Loucy (cell line): ENCODE results near the gene KLHL17.

Source experiments
- H2AFZ ChIP-seq: fragments of 200-600 bp; sonication (generic); 2 replicates; pipeline ENCODE4 v1.6.0; 2016; ENCODE audit warnings: antibody characterized with exemption, mild to moderate bottlenecking, low read length, moderate library complexity
- H3F3A ChIP-seq: fragments of 200-600 bp; 2 replicates; pipeline ENCODE4 v1.6.0; 2016; ENCODE audit warnings: antibody characterized with exemption, low read depth, mild to moderate bottlenecking
- H3K27me3 ChIP-seq: fragments of 200-600 bp; sonication (generic); 2 replicates; pipeline ENCODE4 v1.6.1; 2014; ENCODE audit warnings: low read length, mild to moderate bottlenecking; ENCODE audit not compliant: insufficient read depth, poor library complexity, severe bottlenecking
- H3K36me3 ChIP-seq: fragments of 200-600 bp; sonication (generic); 2 replicates; pipeline ENCODE4 v1.6.1; 2016; ENCODE audit warnings: low read length; ENCODE audit not compliant: insufficient read depth
- H3K4me1 ChIP-seq: fragments of 200-600 bp; sonication (generic); 2 replicates; pipeline ENCODE4 v1.5.1; 2014; ENCODE audit warnings: low read length, mild to moderate bottlenecking; ENCODE audit not compliant: insufficient read depth, poor library complexity, severe bottlenecking
- H3K4me2 ChIP-seq: fragments of 200-600 bp; sonication (generic); 2 replicates; pipeline ENCODE4 v1.6.0; 2014; ENCODE audit warnings: antibody characterized with exemption, low read length, low read depth, mild to moderate bottlenecking; ENCODE audit not compliant: poor library complexity, severe bottlenecking
- H3K4me3 ChIP-seq: fragments of 200-600 bp; sonication (generic); 2 replicates; pipeline ENCODE4 v1.5.1; 2014; ENCODE audit warnings: low read length, mild to moderate bottlenecking, mixed read lengths; ENCODE audit not compliant: poor library complexity, severe bottlenecking
- H3K79me2 ChIP-seq: fragments of 200-600 bp; sonication (generic); 2 replicates; pipeline ENCODE4 v1.6.1; 2014; ENCODE audit warnings: low read length; ENCODE audit not compliant: insufficient read depth
- H3K9ac ChIP-seq: fragments of 200-600 bp; sonication (generic); 2 replicates; pipeline ENCODE4 v1.6.0; 2014; ENCODE audit warnings: mild to moderate bottlenecking, low read depth, low read length, moderate library complexity; ENCODE audit not compliant: poor library complexity, severe bottlenecking
- H3K9me2 ChIP-seq: fragments of 200-600 bp; sonication (generic); replicated peaks from 2 replicates; pipeline ENCODE4 v1.6.1; 2016; ENCODE audit warnings: low read depth, low read length, mixed read lengths
- H3K9me3 ChIP-seq: fragments of 200-600 bp; sonication (generic); 2 replicates; pipeline ENCODE4 v1.6.1; 2014; ENCODE audit warnings: mild to moderate bottlenecking, antibody characterized with exemption, low read length, low read depth; ENCODE audit not compliant: insufficient read depth
- H4K20me1 ChIP-seq: fragments of 200-600 bp; sonication (generic); 2 replicates; pipeline ENCODE4 v1.6.0; 2014; ENCODE audit warnings: antibody characterized with exemption, low read length, mild to moderate bottlenecking; ENCODE audit not compliant: insufficient read depth, poor library complexity, severe bottlenecking
- EZH2phosphoT487 ChIP-seq: fragments of 200-600 bp; IDR thresholded peaks from 2 replicates; pipeline ENCODE4 v1.6.1; 2018; ENCODE audit warnings: antibody characterized with exemption, mild to moderate bottlenecking, moderate library complexity, borderline replicate concordance
- TF ChIP-seq, protein P1 (sequence below): fragments of 200-600 bp; sonication (generic); conservative IDR thresholded peaks from 2 replicates; pipeline ENCODE4 v1.5.1; 2014; ENCODE audit warnings: mild to moderate bottlenecking, antibody characterized with exemption, low read length

The KLHL17 gene

DNA sequence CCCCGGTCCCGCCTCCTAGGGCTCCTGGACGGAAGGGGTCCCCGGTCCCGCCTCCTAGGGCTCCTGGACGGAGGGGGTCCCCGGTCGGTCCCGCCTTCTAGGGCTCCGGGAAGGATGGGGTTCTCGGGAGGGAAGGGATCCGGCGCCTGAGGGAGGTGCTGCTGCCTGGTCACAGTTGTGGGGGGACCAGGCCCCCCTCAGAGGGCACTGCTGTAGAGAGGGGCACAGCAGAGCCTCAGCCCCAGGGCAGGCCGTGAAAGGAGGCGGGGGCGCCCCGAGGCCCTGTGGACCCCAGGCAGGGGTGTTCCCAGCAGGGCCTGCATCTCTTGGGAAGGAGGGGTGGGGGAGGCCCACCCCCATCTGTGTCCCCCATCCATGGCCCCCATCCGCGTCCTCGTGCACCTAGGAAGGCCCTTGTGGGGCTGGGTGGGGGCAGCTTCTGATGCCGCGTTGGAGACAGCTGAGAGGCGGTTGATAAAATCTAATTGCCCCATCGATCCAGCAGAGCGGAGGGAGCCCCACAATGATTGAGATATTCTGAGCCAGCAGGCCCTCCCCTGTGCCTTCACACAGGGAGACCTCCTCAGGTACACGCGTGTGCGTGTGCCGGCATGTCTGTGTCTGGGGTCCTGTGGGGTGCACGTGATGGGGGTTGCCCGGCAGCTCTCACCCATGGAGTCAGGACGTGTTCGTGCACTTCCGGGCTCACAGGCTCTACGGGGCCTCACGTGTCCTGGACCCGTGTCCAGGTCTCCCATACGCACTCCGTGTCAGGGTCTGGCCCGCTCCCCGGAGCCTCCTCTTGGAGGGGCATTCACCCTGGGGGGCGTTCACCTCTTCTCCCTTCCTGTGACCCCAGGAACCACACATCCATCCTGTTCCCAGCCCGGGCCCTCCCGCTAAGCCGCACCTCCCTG, 23.8 kb upstream of the KLHL17 start:
- Histone ChIP-seq H3K27me3 (peaks cover 14% of the 10 kb centered on the region), H2AFZ (no peak overlapping the region), H3K9me2 (no peaks in the 10 kb centered on the region), H3K79me2 (no peaks in the 10 kb centered on the region), H3K4me2 (no peak overlapping the region), H3K4me1 (peaks cover 34% of the 10 kb centered on the region), H4K20me1 (no peaks in the 10 kb centered on the region), H3K4me3 (no peak overlapping the region), H3K9ac (no peak overlapping the region), H3K9me3 (no peaks in the 10 kb centered on the region), H3F3A (no peaks in the 10 kb centered on the region), H3K36me3 (no peaks in the 10 kb centered on the region)
- TF ChIP-seq, protein P1, sequence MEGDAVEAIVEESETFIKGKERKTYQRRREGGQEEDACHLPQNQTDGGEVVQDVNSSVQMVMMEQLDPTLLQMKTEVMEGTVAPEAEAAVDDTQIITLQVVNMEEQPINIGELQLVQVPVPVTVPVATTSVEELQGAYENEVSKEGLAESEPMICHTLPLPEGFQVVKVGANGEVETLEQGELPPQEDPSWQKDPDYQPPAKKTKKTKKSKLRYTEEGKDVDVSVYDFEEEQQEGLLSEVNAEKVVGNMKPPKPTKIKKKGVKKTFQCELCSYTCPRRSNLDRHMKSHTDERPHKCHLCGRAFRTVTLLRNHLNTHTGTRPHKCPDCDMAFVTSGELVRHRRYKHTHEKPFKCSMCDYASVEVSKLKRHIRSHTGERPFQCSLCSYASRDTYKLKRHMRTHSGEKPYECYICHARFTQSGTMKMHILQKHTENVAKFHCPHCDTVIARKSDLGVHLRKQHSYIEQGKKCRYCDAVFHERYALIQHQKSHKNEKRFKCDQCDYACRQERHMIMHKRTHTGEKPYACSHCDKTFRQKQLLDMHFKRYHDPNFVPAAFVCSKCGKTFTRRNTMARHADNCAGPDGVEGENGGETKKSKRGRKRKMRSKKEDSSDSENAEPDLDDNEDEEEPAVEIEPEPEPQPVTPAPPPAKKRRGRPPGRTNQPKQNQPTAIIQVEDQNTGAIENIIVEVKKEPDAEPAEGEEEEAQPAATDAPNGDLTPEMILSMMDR, result no peak
- no peak for TF ChIP-seq EZH2phosphoT487

DNA sequence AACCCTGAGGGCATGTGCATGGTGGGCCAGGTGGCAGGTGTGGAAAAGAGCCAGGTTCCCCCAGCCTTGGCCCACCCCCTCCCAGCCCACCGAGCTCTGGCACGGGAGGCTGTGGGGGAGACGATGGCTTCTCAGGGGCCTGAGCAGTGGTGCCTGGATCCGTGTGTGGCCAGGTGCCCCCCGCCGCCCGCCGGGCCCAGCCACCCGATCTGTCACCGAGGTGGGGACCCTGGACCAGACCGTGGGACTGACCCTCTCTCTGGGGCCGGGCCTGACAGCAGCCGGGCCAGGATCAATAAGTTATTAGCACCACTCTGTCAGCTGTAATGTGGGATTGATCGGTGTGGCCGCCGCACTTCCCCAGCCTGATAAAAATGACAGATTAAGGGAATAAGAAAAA, 22.9 kb upstream of the KLHL17 start:
- Histone ChIP-seq H3K4me1 (peaks cover 25% of the 10 kb centered on the region), H3K36me3 (no peaks in the 10 kb centered on the region), H3K4me2 (no peak overlapping the region), H3K9me2 (no peaks in the 10 kb centered on the region), H3K27me3 (peaks cover 15% of the 10 kb centered on the region), H3K9me3 (no peaks in the 10 kb centered on the region), H3K4me3 (no peak overlapping the region), H3K79me2 (no peaks in the 10 kb centered on the region), H4K20me1 (no peaks in the 10 kb centered on the region), H3F3A (no peaks in the 10 kb centered on the region), H3K9ac (no peak overlapping the region), H2AFZ (no peak overlapping the region)
- no peak for TF ChIP-seq EZH2phosphoT487
- TF ChIP-seq, protein P1, result no peak

DNA sequence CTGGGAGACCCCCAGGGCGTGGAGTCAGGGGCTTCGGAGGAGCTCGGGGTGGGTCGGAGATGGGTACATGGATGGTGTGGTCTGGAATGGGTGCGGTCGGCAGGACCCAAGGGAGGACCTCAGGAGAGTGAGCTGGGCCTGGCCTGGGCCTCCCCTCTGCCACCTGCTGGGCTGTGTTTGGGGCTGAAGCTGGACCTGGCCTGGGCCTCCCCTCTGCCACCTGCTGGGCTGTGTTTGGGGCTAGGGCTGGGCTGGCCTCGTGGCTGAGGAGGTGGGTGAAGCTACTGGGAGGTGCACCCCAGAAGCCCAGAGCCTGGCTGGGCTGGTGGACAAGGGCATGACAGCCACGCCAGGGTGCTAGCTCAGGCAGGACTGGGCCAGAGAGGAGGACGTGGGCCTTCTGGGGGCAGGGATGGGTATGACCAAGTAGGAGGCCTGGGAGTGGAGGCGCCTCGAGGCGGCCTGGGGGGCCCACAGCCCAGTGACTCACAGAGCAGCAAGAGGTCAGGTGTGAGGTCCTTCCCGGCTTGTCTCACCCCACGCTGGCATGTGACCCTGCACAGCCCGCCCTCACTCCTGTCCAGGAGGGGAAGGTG, 22.2 kb upstream of the KLHL17 start:
- H2AFZ ChIP-seq, result no peak overlapping the region
- H3K27me3 ChIP-seq, result peaks cover 15% of the 10 kb centered on the region
- no peaks in the 10 kb centered on the region for H3K9me3 ChIP-seq
- H3K79me2 ChIP-seq, result no peaks in the 10 kb centered on the region
- no peaks in the 10 kb centered on the region for H3K9me2 ChIP-seq
- H4K20me1 ChIP-seq, result no peaks in the 10 kb centered on the region
- no peak overlapping the region for H3K4me2 ChIP-seq
- H3K9ac ChIP-seq, result no peak overlapping the region
- peaks cover 23% of the 10 kb centered on the region for H3K4me1 ChIP-seq
- no peak overlapping the region for H3K4me3 ChIP-seq
- no peaks in the 10 kb centered on the region for H3F3A ChIP-seq
- H3K36me3 ChIP-seq, result no peaks in the 10 kb centered on the region
- TF ChIP-seq EZH2phosphoT487, result no peak
- TF ChIP-seq, protein P1, result peak; percentile 71
